NCI-H146 (cell line): Measurements from ENCODE around the gene ANK3.

ENCODE experiments used
- DNase-seq: peaks from one replicate; lab custom pipeline; 2025; lab: John Stamatoyannopoulos, UW

The ANK3 gene

GRCh38 chr10:59977486-59977885 lies 412.2 kb downstream of the ANK3 start:
- no peak for DNase-seq

- no peak for DNase-seq
These were observed 412.8 kb downstream of the ANK3 start for GRCh38 chr10:59976909-59977308.
